H1 (cell line): ENCODE measurements around the gene RFXANK. TPM values are rescaled to one million over a fixed set of nuclear protein-coding genes. Genes with fewer than 3 reads are reported as not detected.

Experiments
- CTCF ChIA-PET: fragments of 300-600 bp; sonication (Branson Sonifier 250); formaldehyde crosslinking; loops from one replicate; lab custom pipeline; 2021; ENCODE audit not compliant: partially characterized antibody; lab: Charles Lee
- POLR2A ChIA-PET: fragments of 300-600 bp; sonication (Branson Sonifier 250); formaldehyde crosslinking; loops from one replicate; lab custom pipeline; 2021; ENCODE audit warnings: inconsistent platforms; ENCODE audit not compliant: partially characterized antibody; lab: Charles Lee
- DNase-seq, 2 experiments: peaks; one replicate each; pipeline versions ENCODE4 v3.0.0 to v3.0.0-alpha.2; 2010 to 2022; ENCODE audit warnings: low spot score in 2 of 2, low read depth in 1 of 2, mixed read lengths in 1 of 2
- FAIRE-seq: peaks from 2 replicates; lab custom pipeline; 2011; peaks lifted over from hg19 to GRCh38; lab: Jason Lieb, UNC
- H2AFZ ChIP-seq: 2 replicates; pipeline ENCODE4 v1.8.1; 2012; ENCODE audit warnings: low read length, inconsistent platforms
- H2AK5ac ChIP-seq: 2 replicates; pipeline ENCODE4 v1.6.1; 2013; ENCODE audit warnings: low read depth, low read length
- H2BK120ac ChIP-seq: replicated peaks from 2 replicates; pipeline ENCODE3; 2013; ENCODE audit warnings: low read depth, low read length, inconsistent platforms
- H2BK12ac ChIP-seq: 2 replicates; pipeline ENCODE4 v1.6.1; 2013; ENCODE audit warnings: low read depth, low read length
- H2BK15ac ChIP-seq: 2 replicates; pipeline ENCODE4 v1.6.1; 2013; ENCODE audit warnings: low read length
- H2BK20ac ChIP-seq: 2 replicates; pipeline ENCODE4 v1.6.1; 2013; ENCODE audit warnings: low read length
- H2BK5ac ChIP-seq: 2 replicates; pipeline ENCODE4 v1.6.1; 2013; ENCODE audit warnings: low read depth, low read length
- H3K14ac ChIP-seq: 2 replicates; pipeline ENCODE4 v1.6.1; 2013; ENCODE audit warnings: inconsistent platforms; ENCODE audit not compliant: insufficient read length
- H3K18ac ChIP-seq: 2 replicates; pipeline ENCODE4 v1.6.1; 2013; ENCODE audit warnings: low read length; ENCODE audit errors: extremely low read depth
- H3K23ac ChIP-seq: 2 replicates; pipeline ENCODE4 v1.6.1; 2013; ENCODE audit warnings: inconsistent platforms; ENCODE audit not compliant: insufficient read length
- H3K23me2 ChIP-seq: 2 replicates; pipeline ENCODE4 v1.6.1; 2013; ENCODE audit warnings: low read depth, low read length
- H3K27ac ChIP-seq: 2 replicates; pipeline ENCODE4 v1.6.1; 2011; ENCODE audit warnings: low read depth, low read length, inconsistent platforms
- H3K27me3 ChIP-seq, 4 experiments: replicated peaks in 1 of 4; 1 replicate in 1 of 4; 2 replicates in 3 of 4; pipeline versions ENCODE4 v1.6.1 to v1.8.1; 2011 to 2013; ENCODE audit warnings: low read length in 3 of 4, mild to moderate bottlenecking in 3 of 4, inconsistent platforms in 2 of 4, mixed read lengths in 2 of 4, moderate library complexity in 1 of 4; ENCODE audit not compliant: control insufficient read depth in 3 of 4, insufficient read depth in 3 of 4; ENCODE audit errors: extremely low read depth in 1 of 4
- H3K36me3 ChIP-seq, 4 experiments: 2 replicates each; pipeline versions ENCODE4 v1.6.1 to v1.8.1; 2011 to 2013; ENCODE audit warnings: mild to moderate bottlenecking in 4 of 4, low read length in 3 of 4, moderate library complexity in 2 of 4, control low read depth in 1 of 4, inconsistent platforms in 1 of 4; ENCODE audit not compliant: insufficient read depth in 4 of 4, control insufficient read depth in 2 of 4
- H3K4ac ChIP-seq: replicated peaks from 2 replicates; pipeline ENCODE3; 2013; ENCODE audit warnings: low read length, low read depth, mixed read lengths, inconsistent platforms; ENCODE audit not compliant: insufficient read length
- H3K4me1 ChIP-seq, 4 experiments: replicated peaks in 1 of 4; 1 replicate in 1 of 4; 2 replicates in 3 of 4; pipeline versions ENCODE4 v1.6.1 to v1.8.1; 2011 to 2013; ENCODE audit warnings: low read length in 3 of 4, inconsistent platforms in 2 of 4, mixed read lengths in 1 of 4; ENCODE audit not compliant: insufficient read depth in 4 of 4, control insufficient read depth in 3 of 4
- H3K4me2 ChIP-seq, 2 experiments: 2 replicates each; pipeline versions ENCODE4 v1.6.1 to v1.8.1; 2011 to 2013; ENCODE audit warnings: low read depth in 2 of 2, low read length in 2 of 2, control low read depth in 1 of 2, inconsistent platforms in 1 of 2, mild to moderate bottlenecking in 1 of 2; ENCODE audit not compliant: insufficient read depth in 1 of 2
- H3K4me3 ChIP-seq, 4 experiments: fragments of 200-600, 300-600 bp in 1 of 4; sonication (generic), shearing (Covaris generic), sonication (Bioruptor Twin) in 1 of 4; 2 replicates each; pipeline versions ENCODE4 v1.5.1 to v1.8.1; 2011 to 2016; ENCODE audit warnings: low read length in 4 of 4, low read depth in 3 of 4, control low read depth in 2 of 4, inconsistent platforms in 2 of 4, mild to moderate bottlenecking in 2 of 4, mixed read lengths in 1 of 4, moderate library complexity in 1 of 4; ENCODE audit not compliant: insufficient read depth in 2 of 4; ENCODE audit errors: extremely low read depth in 1 of 4
- H3K56ac ChIP-seq: replicated peaks from 2 replicates; pipeline ENCODE3; 2013; ENCODE audit warnings: low read depth, mild to moderate bottlenecking, mixed read lengths, low read length, inconsistent platforms; ENCODE audit not compliant: insufficient read length
- H3K79me1 ChIP-seq: 2 replicates; pipeline ENCODE4 v1.6.1; 2013; ENCODE audit warnings: low read depth, low read length, control low read depth
- H3K79me2 ChIP-seq, 2 experiments: 2 replicates each; pipeline versions ENCODE4 v1.6.1 to v1.8.1; 2012 to 2013; ENCODE audit warnings: low read length in 2 of 2, mild to moderate bottlenecking in 2 of 2, inconsistent platforms in 1 of 2; ENCODE audit not compliant: insufficient read depth in 2 of 2, control insufficient read depth in 1 of 2
- H3K9ac ChIP-seq, 4 experiments: replicated peaks in 1 of 4; 1 replicate in 1 of 4; 2 replicates in 3 of 4; pipeline versions ENCODE4 v1.6.1 to v1.8.1; 2011 to 2013; ENCODE audit warnings: low read depth in 3 of 4, low read length in 3 of 4, control low read depth in 2 of 4, mild to moderate bottlenecking in 2 of 4, moderate library complexity in 2 of 4, inconsistent platforms in 1 of 4; ENCODE audit errors: extremely low read depth in 1 of 4
- H3K9me3 ChIP-seq, 2 experiments: 2 replicates each; pipeline versions ENCODE4 v1.6.1 to v1.8.1; 2012 to 2013; ENCODE audit warnings: mild to moderate bottlenecking in 2 of 2, moderate library complexity in 2 of 2, control low read depth in 1 of 2, inconsistent platforms in 1 of 2, low read depth in 1 of 2, low read length in 1 of 2, mixed read lengths in 1 of 2; ENCODE audit not compliant: insufficient read depth in 2 of 2
- H4K20me1 ChIP-seq, 2 experiments: replicated peaks in 1 of 2; 2 replicates each; pipeline versions ENCODE3 to v1.8.1; 2011 to 2013; ENCODE audit warnings: inconsistent platforms in 2 of 2, low read length in 2 of 2, mild to moderate bottlenecking in 1 of 2; ENCODE audit not compliant: insufficient read depth in 2 of 2, control insufficient read depth in 1 of 2
- H4K5ac ChIP-seq: 2 replicates; pipeline ENCODE4 v1.6.1; 2013; ENCODE audit warnings: low read length, low read depth, mixed read lengths, inconsistent platforms; ENCODE audit not compliant: insufficient read length
- H4K8ac ChIP-seq: 2 replicates; pipeline ENCODE4 v1.8.0; 2013; ENCODE audit warnings: mild to moderate bottlenecking, moderate library complexity, low read length, inconsistent platforms; ENCODE audit not compliant: insufficient read depth; ENCODE audit errors: extremely low read depth
- H4K91ac ChIP-seq: replicated peaks from 2 replicates; pipeline ENCODE3; 2013; ENCODE audit warnings: low read length, mixed read lengths, inconsistent platforms; ENCODE audit not compliant: insufficient read length
- ASH2L ChIP-seq: fragments of 200-600, 300-600 bp; sonication (generic); IDR thresholded peaks from one replicate; pipeline ENCODE4 v1.7.1; 2017; ENCODE audit warnings: low read length
- BACH1 ChIP-seq: IDR thresholded peaks from 2 replicates; pipeline ENCODE4 v1.6.1; 2012; ENCODE audit warnings: low read length, improper control_type of control experiment
- SIRT6 ChIP-seq: IDR thresholded peaks from one replicate; pipeline ENCODE4 v1.7.1; 2012; ENCODE audit warnings: low read length, inconsistent platforms
- WGBS, 2 experiments: shearing (Covaris generic) in 1 of 2; methylation state at CpG; one replicate each; pipeline versions ENCODE4 v1.1.6 to v1.1.7; 2013 to 2015; ENCODE audit warnings: low lambda C conversion rate in 2 of 2, mixed read lengths in 2 of 2, inconsistent platforms in 1 of 2, low coverage in 1 of 2, missing lambda C conversion rate in 1 of 2; ENCODE audit not compliant: insufficient replicate concordance in 2 of 2, insufficient coverage in 1 of 2, insufficient read length in 1 of 2; ENCODE audit errors: extremely low coverage in 1 of 2, missing lambda C conversion rate in 1 of 2; 5-methylcytosine and 5-hydroxymethylcytosine counted together
- polyA plus RNA-seq, 7 experiments: library from polyadenylated mRNA; depleted of rRNA in 3 of 7; stranded (reverse) in 5 of 7; unstranded in 2 of 7; fragments of >200 nt in 5 of 7; fragments of 200-250 nt in 2 of 7; gene quantifications; 1 replicate in 5 of 7; 2 replicates in 1 of 7; 4 replicates in 1 of 7; pipeline versions ENCODE4 v1.2.1 to v1.2.3, GENCODE V29; 2011 to 2013; ENCODE audit warnings: missing spikeins in 2 of 7, mixed read lengths in 2 of 7
- total RNA-seq: library from RNA; stranded (reverse); fragmentation: NEBNext Ultra II Directional; extraction: Animal tissue kit (Norgen Biotek cat#: 25700); gene quantifications from 2 replicates; pipeline ENCODE4 v1.2.1, GENCODE V29; 2021

RFXANK gene
- total and polyA plus RNA-seq, 2 of the 8 experiments (the other 6 are each of a cell fraction or from before 2014, with no cell fraction given): 72.9 to 87.5 TPM

- no peak overlapping the region for H3K56ac ChIP-seq
- no peaks in the 10 kb centered on the region for H3K79me2 ChIP-seq
- 78% methylated on average over 4 of the region's 4 CpGs; no CpG with 5 or more reads in 1 of the 2 experiments for whole genome bisulfite sequencing, 2 experiments
- H3K4me1 ChIP-seq: peaks cover 0 to 16% (median 10%) of the 10 kb centered on the region in 4 experiments; a peak in 6 of 7 replicates
- no peak overlapping the region for H3K4me2 ChIP-seq
- no peak overlapping the region for H3K4ac ChIP-seq
- H3K36me3 ChIP-seq: no peaks in the 10 kb centered on the region
- H4K20me1 ChIP-seq: peaks cover 3 to 14% of the 10 kb centered on the region in 2 experiments
- no peak overlapping the region for H3K9ac ChIP-seq
- H2AFZ ChIP-seq: no peak overlapping the region
- no peak overlapping the region for H3K27ac ChIP-seq
- H3K9me3 ChIP-seq: no peaks in the 10 kb centered on the region
- no peak overlapping the region for H2AK5ac ChIP-seq
- H3K23me2 ChIP-seq: peaks cover 3% of the 10 kb centered on the region; the same call in 1 of the 2 replicates
- H4K8ac ChIP-seq: no peak overlapping the region
- H2BK15ac ChIP-seq: no peak overlapping the region
- DNase-seq: no peak
- no peaks in the 10 kb centered on the region for H3K79me1 ChIP-seq
- H2BK20ac ChIP-seq: no peak overlapping the region
- no peak overlapping the region for H3K18ac ChIP-seq
- no peak overlapping the region for H2BK120ac ChIP-seq
- H3K4me3 ChIP-seq: no peak overlapping the region
- no peak overlapping the region for H3K14ac ChIP-seq
- no peak for TF ChIP-seq BACH1
- TF ChIP-seq SIRT6: no peak
- TF ChIP-seq ASH2L: no peak
- no peak overlapping the region for H4K91ac ChIP-seq
- POLR2A ChIA-PET: interaction anchor here (0.6 to 7.4 kb wide), 5 partner anchors 9 to 44 kb away, joined by 3 to 45 read pairs (median 5); partner anchors contain the start of genes BORCS8, NR2C2AP and RFXANK
- H2BK5ac ChIP-seq: no peak overlapping the region
- CTCF ChIA-PET: interaction anchor here (1.1 to 3.3 kb wide), 5 partner anchors 9 to 44 kb away, joined by 3 to 16 read pairs (median 3); no protein-coding TSS in a partner anchor
- H2BK12ac ChIP-seq: no peak overlapping the region
- no peak overlapping the region for H3K23ac ChIP-seq
- H4K5ac ChIP-seq: no peak overlapping the region
- FAIRE-seq: no peak
- peaks cover 11 to 33% (median 30%) of the 10 kb centered on the region in 4 experiments for H3K27me3 ChIP-seq
These were observed 23.7 kb downstream of the RFXANK start for GRCh38 chr19:19215792-19216191.
